ENCODE measurements around the gene GET4. TPM values are rescaled to one million over a fixed set of nuclear protein-coding genes. Genes with fewer than 3 reads are reported as not detected.

Gene GET4
- total and polyA plus RNA-seq, 2 donors from 2014 or later, result 44.8 to 80.8 TPM

- H3K4me1 ChIP-seq (ENCODE audit: control insufficient read depth in 2 of 3, insufficient read depth in 2 of 3, low read depth in 1 of 3, low read length in 3 of 3), result peaks cover 0 to 32% (median 12%) of the 10 kb centered on the region in 3 donors
- peak overlapping the region in 1 of 2 donors; percentile 32 for H3K27ac ChIP-seq (ENCODE audit: low read depth in 2 of 2, low read length in 2 of 2)
- H3K9ac ChIP-seq (ENCODE audit: low read length in 3 of 3), result no peak overlapping the region
- no peak overlapping the region for H3K4me3 ChIP-seq (ENCODE audit: low read length in 3 of 3)
- peaks cover 0 to 16% (median 4%) of the 10 kb centered on the region in 3 donors for H3K36me3 ChIP-seq (ENCODE audit: control insufficient read depth in 2 of 3, insufficient read depth in 3 of 3, low read length in 3 of 3)
- DNase-seq (peak in 2 of 5 donors; percentile 36 to 79), FAIRE-seq (no peak)
- H3K27me3 ChIP-seq (ENCODE audit: control insufficient read depth, insufficient read depth, low read length), result no peaks in the 10 kb centered on the region
- TF ChIP-seq CTCF (IDR thresholded peaks at IDR 0.05; ENCODE audit: borderline replicate concordance, extremely low read depth, insufficient read depth), result no peak
- H3K9me3 ChIP-seq (ENCODE audit: control insufficient read depth in 2 of 3, insufficient read depth in 1 of 3, low read length in 3 of 3), result no peaks in the 10 kb centered on the region
- intact Hi-C loops (cut with DNase I), result no loop called here
Observed at GRCh38 chr7:884191-885003, 8.0 kb downstream of the GET4 start.

GRCh38 chr7:885261-885892 lies 9.0 kb downstream of the GET4 start:
- Histone ChIP-seq H3K4me3 (ENCODE audit: low read length in 3 of 3) (no peak overlapping the region), H3K27me3 (ENCODE audit: control insufficient read depth, insufficient read depth, low read length) (no peaks in the 10 kb centered on the region), H3K27ac (ENCODE audit: low read depth in 2 of 2, low read length in 2 of 2) (no peak overlapping the region), H3K9me3 (ENCODE audit: control insufficient read depth in 2 of 3, insufficient read depth in 1 of 3, low read length in 3 of 3) (no peaks in the 10 kb centered on the region), H3K4me1 (ENCODE audit: control insufficient read depth in 2 of 3, insufficient read depth in 2 of 3, low read depth in 1 of 3, low read length in 3 of 3) (peaks cover 0 to 31% (median 12%) of the 10 kb centered on the region in 3 donors), H3K9ac (ENCODE audit: low read length in 3 of 3) (no peak overlapping the region), H3K36me3 (ENCODE audit: control insufficient read depth in 2 of 3, insufficient read depth in 3 of 3, low read length in 3 of 3) (peaks cover 0 to 16% (median 4%) of the 10 kb centered on the region in 3 donors)
- no peak for TF ChIP-seq CTCF (IDR thresholded peaks at IDR 0.05; ENCODE audit: borderline replicate concordance, extremely low read depth, insufficient read depth)
- FAIRE-seq (no peak), DNase-seq (peak in 2 of 5 donors; percentile 44 to 51)
- intact Hi-C loops (cut with DNase I), result no loop called here

- Histone ChIP-seq H3K27ac (ENCODE audit: low read depth in 2 of 2, low read length in 2 of 2) (no peak overlapping the region), H3K9ac (ENCODE audit: low read length in 3 of 3) (no peak overlapping the region), H3K4me3 (ENCODE audit: low read length in 3 of 3) (no peak overlapping the region), H3K9me3 (ENCODE audit: control insufficient read depth in 2 of 3, insufficient read depth in 1 of 3, low read length in 3 of 3) (no peaks in the 10 kb centered on the region), H3K27me3 (ENCODE audit: control insufficient read depth, insufficient read depth, low read length) (no peaks in the 10 kb centered on the region), H3K36me3 (ENCODE audit: control insufficient read depth in 2 of 3, insufficient read depth in 3 of 3, low read length in 3 of 3) (peaks cover 0 to 19% (median 4%) of the 10 kb centered on the region in 3 donors), H3K4me1 (ENCODE audit: control insufficient read depth in 2 of 3, insufficient read depth in 2 of 3, low read depth in 1 of 3, low read length in 3 of 3) (peaks cover 0 to 31% (median 12%) of the 10 kb centered on the region in 3 donors)
- intact Hi-C loops (cut with DNase I), result no loop called here
- FAIRE-seq (no peak), DNase-seq (peak in 2 of 5 donors; percentile 33 to 68)
- no peak for TF ChIP-seq CTCF (IDR thresholded peaks at IDR 0.05; ENCODE audit: borderline replicate concordance, extremely low read depth, insufficient read depth)
Observed at GRCh38 chr7:885893-886625, 9.7 kb downstream of the GET4 start.

Measured in kidney (tissue), 14 donors.